Smooth muscle cell (in vitro differentiated cells): ENCODE data around the gene NFKB2. TPM values are rescaled to one million over a fixed set of nuclear protein-coding genes. Genes with fewer than 3 reads are reported as not detected.

ENCODE experiments used
- DNase-seq: peaks from one replicate; lab custom pipeline; 2025; ENCODE audit not compliant: unreplicated experiment; lab: John Stamatoyannopoulos, UW
- H2AFZ ChIP-seq: fragments of 200-600 bp; sonication (generic); 2 replicates; pipeline ENCODE4 v1.6.0; 2016; ENCODE audit warnings: antibody characterized with exemption, low read depth, mild to moderate bottlenecking
- H3F3A ChIP-seq: fragments of 200-600 bp; sonication (generic); 2 replicates; pipeline ENCODE4 v1.6.0; 2017; ENCODE audit warnings: antibody characterized with exemption, low read depth
- H3K27ac ChIP-seq: fragments of 200-600 bp; sonication (generic); 2 replicates; pipeline ENCODE4 v1.5.1; 2016; ENCODE audit warnings: low read depth, mild to moderate bottlenecking
- H3K27me3 ChIP-seq: fragments of 200-600 bp; sonication (generic); 2 replicates; pipeline ENCODE4 v1.6.1; 2016; ENCODE audit warnings: low read depth, mild to moderate bottlenecking
- H3K36me3 ChIP-seq: fragments of 200-600 bp; sonication (generic); 2 replicates; pipeline ENCODE4 v1.5.1; 2016; ENCODE audit warnings: low read depth
- H3K4me1 ChIP-seq: fragments of 200-600 bp; sonication (generic); 2 replicates; pipeline ENCODE4 v1.5.1; 2016; ENCODE audit warnings: low read depth
- H3K4me2 ChIP-seq: fragments of 200-600 bp; sonication (generic); 2 replicates; pipeline ENCODE4 v1.6.0; 2016; ENCODE audit warnings: mild to moderate bottlenecking
- H3K4me3 ChIP-seq: fragments of 200-600 bp; sonication (generic); 2 replicates; pipeline ENCODE4 v1.5.1; 2016; ENCODE audit warnings: mild to moderate bottlenecking
- H3K79me2 ChIP-seq: fragments of 200-600 bp; sonication (generic); 2 replicates; pipeline ENCODE4 v1.6.0; 2016; ENCODE audit warnings: low read depth, mild to moderate bottlenecking
- H3K9ac ChIP-seq: fragments of 200-600 bp; sonication (generic); 2 replicates; pipeline ENCODE4 v1.6.0; 2016; ENCODE audit warnings: low read depth
- H3K9me3 ChIP-seq: fragments of 200-600 bp; sonication (generic); replicated peaks from 2 replicates; pipeline ENCODE4 v1.5.1; 2016; ENCODE audit warnings: low read depth
- H4K20me1 ChIP-seq: fragments of 200-600 bp; sonication (generic); 2 replicates; pipeline ENCODE4 v1.6.0; 2016; ENCODE audit warnings: low read depth
- WGBS: methylation state at CpG from one replicate; pipeline ENCODE4 v1.1.7; 2016; ENCODE audit warnings: low lambda C conversion rate; 5-methylcytosine and 5-hydroxymethylcytosine counted together
- polyA plus RNA-seq: library from polyadenylated mRNA; unstranded; fragments of >200 nt; fragmentation: Nextera tagmentation; extraction: Ambion mirVana; gene quantifications from 2 replicates; pipeline ENCODE4 v1.2.1, GENCODE V29; 2016
- total RNA-seq: library from RNA; depleted of rRNA; stranded (reverse); fragments of >200 nt; gene quantifications from 2 replicates; pipeline ENCODE4 v1.2.3, GENCODE V29; 2014
- TF ChIP-seq, protein P1 (sequence below): fragments of 200-600 bp; sonication (generic); IDR thresholded peaks from 2 replicates; pipeline ENCODE4 v1.5.1; 2017; ENCODE audit warnings: borderline replicate concordance, mild to moderate bottlenecking, antibody characterized with exemption; ENCODE audit not compliant: insufficient read depth, poor library complexity, severe bottlenecking

The NFKB2 gene
- total and polyA plus RNA-seq, 2 experiments from 2014 or later, result 32.6 to 38.1 TPM

DNA sequence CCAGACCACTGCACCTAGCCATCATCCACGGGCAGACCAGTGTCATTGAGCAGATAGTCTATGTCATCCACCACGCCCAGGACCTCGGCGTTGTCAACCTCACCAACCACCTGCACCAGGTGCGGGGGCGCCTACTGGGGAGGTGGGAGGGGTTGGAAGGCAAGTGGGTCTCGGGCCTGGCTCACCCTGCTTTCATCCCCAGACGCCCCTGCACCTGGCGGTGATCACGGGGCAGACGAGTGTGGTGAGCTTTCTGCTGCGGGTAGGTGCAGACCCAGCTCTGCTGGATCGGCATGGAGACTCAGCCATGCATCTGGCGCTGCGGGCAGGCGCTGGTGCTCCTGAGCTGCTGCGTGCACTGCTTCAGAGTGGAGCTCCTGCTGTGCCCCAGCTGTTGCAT is 4.6 kb downstream of the NFKB2 start:
- no peak overlapping the region for H2AFZ ChIP-seq
- H4K20me1 ChIP-seq, result peaks cover 10% of the 10 kb centered on the region
- peak overlapping the region; percentile 91 for H3K4me2 ChIP-seq
- TF ChIP-seq, protein P1, sequence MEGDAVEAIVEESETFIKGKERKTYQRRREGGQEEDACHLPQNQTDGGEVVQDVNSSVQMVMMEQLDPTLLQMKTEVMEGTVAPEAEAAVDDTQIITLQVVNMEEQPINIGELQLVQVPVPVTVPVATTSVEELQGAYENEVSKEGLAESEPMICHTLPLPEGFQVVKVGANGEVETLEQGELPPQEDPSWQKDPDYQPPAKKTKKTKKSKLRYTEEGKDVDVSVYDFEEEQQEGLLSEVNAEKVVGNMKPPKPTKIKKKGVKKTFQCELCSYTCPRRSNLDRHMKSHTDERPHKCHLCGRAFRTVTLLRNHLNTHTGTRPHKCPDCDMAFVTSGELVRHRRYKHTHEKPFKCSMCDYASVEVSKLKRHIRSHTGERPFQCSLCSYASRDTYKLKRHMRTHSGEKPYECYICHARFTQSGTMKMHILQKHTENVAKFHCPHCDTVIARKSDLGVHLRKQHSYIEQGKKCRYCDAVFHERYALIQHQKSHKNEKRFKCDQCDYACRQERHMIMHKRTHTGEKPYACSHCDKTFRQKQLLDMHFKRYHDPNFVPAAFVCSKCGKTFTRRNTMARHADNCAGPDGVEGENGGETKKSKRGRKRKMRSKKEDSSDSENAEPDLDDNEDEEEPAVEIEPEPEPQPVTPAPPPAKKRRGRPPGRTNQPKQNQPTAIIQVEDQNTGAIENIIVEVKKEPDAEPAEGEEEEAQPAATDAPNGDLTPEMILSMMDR, result no peak
- H3K9me3 ChIP-seq, result no peaks in the 10 kb centered on the region
- H3K4me3 ChIP-seq, result no peak overlapping the region
- H3K4me1 ChIP-seq, result peaks cover 6% of the 10 kb centered on the region
- no peak overlapping the region for H3K9ac ChIP-seq
- whole genome bisulfite sequencing, result 94% methylated on average over 17 of the region's 17 CpGs
- DNase-seq, result no peak
- peaks cover 14% of the 10 kb centered on the region for H3K79me2 ChIP-seq
- H3K27me3 ChIP-seq, result no peaks in the 10 kb centered on the region
- H3F3A ChIP-seq, result no peaks in the 10 kb centered on the region
- H3K27ac ChIP-seq, result no peak overlapping the region
- H3K36me3 ChIP-seq, result no peaks in the 10 kb centered on the region

DNA sequence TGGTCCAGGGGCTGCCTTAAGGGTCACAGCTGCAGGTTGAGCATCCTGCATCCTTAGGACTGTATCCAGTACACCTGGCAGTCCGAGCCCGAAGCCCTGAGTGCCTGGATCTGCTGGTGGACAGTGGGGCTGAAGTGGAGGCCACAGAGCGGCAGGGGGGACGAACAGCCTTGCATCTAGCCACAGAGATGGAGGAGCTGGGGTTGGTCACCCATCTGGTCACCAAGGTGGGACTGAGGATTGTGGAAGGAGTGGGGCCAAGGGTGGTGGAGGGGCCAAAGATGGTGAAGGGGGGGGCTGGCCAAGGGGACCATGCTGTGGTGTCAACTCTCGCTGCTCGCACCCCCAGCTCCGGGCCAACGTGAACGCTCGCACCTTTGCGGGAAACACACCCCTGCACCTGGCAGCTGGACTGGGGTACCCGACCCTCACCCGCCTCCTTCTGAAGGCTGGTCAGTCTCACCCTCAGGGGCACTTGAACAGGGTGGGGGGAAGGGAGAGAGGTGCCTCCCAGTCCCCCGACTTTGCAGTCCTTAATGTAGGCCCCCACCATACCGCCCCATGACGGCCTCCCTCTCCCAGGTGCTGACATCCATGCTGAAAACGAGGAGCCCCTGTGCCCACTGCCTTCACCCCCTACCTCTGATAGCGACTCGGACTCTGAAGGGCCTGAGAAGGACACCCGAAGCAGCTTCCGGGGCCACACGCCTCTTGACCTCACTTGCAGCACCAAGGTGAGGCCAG is 5.3 kb downstream of the NFKB2 start:
- peaks cover 13% of the 10 kb centered on the region for H3K79me2 ChIP-seq
- H3K27ac ChIP-seq, result no peak overlapping the region
- H3K27me3 ChIP-seq, result no peaks in the 10 kb centered on the region
- peaks cover 6% of the 10 kb centered on the region for H3K4me1 ChIP-seq
- no peak overlapping the region for H3K9ac ChIP-seq
- TF ChIP-seq, protein P1, result no peak
- no peak overlapping the region for H3K4me3 ChIP-seq
- 96% methylated on average over 18 of the region's 22 CpGs for whole genome bisulfite sequencing
- no peak overlapping the region for H2AFZ ChIP-seq
- no peaks in the 10 kb centered on the region for H3K36me3 ChIP-seq
- DNase-seq, result no peak
- H3F3A ChIP-seq, result no peaks in the 10 kb centered on the region
- no peak overlapping the region for H3K4me2 ChIP-seq
- peaks cover 10% of the 10 kb centered on the region for H4K20me1 ChIP-seq
- H3K9me3 ChIP-seq, result no peaks in the 10 kb centered on the region

GRCh38 chr10:102401342-102401654 is 5.8 kb downstream of the NFKB2 start:
- Histone ChIP-seq H2AFZ (no peak overlapping the region), H3K79me2 (peaks cover 8% of the 10 kb centered on the region), H3K9ac (no peak overlapping the region), H3K27ac (peak overlapping the region; percentile 69), H3F3A (no peaks in the 10 kb centered on the region), H3K36me3 (no peaks in the 10 kb centered on the region), H3K27me3 (no peaks in the 10 kb centered on the region), H3K9me3 (no peaks in the 10 kb centered on the region), H3K4me3 (no peak overlapping the region), H3K4me1 (peaks cover under 1% of the 10 kb centered on the region), H3K4me2 (no peak overlapping the region), H4K20me1 (peaks cover 9% of the 10 kb centered on the region)
- DNase-seq, result no peak
- WGBS, result 81% methylated on average over 7 of the region's 8 CpGs
- TF ChIP-seq, protein P1, result no peak
